ENCODE data around the gene ABCD4.

DNA sequence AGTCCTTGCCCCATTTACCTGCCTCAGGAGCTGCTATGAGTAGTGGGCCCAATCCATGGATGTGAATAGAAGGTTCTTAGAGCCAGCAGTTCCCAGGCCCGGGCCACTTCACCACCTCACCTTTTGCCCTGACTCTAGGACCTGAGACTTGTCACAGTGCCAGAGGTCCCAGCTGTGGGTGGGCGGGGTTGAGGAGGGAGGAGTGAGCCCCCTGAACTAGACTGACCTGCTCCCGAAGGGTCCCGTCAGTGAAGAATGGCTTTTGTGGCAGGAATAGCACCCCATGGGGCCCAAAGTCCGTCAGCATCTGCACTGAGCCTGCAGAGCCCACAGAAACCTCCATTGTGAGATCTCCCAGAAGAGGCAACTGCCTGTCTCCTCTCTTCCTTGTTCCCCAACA lies 12.9 kb downstream of the ABCD4 start:
- TF ChIP-seq, protein P1, sequence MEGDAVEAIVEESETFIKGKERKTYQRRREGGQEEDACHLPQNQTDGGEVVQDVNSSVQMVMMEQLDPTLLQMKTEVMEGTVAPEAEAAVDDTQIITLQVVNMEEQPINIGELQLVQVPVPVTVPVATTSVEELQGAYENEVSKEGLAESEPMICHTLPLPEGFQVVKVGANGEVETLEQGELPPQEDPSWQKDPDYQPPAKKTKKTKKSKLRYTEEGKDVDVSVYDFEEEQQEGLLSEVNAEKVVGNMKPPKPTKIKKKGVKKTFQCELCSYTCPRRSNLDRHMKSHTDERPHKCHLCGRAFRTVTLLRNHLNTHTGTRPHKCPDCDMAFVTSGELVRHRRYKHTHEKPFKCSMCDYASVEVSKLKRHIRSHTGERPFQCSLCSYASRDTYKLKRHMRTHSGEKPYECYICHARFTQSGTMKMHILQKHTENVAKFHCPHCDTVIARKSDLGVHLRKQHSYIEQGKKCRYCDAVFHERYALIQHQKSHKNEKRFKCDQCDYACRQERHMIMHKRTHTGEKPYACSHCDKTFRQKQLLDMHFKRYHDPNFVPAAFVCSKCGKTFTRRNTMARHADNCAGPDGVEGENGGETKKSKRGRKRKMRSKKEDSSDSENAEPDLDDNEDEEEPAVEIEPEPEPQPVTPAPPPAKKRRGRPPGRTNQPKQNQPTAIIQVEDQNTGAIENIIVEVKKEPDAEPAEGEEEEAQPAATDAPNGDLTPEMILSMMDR (conservative IDR thresholded peaks at IDR 0.05; ENCODE audit: low read depth in 2 of 2): no peak
- TF ChIP-seq EZH2phosphoT487 (IDR thresholded peaks at IDR 0.05; ENCODE audit: unreplicated experiment): no peak
- TF ChIP-seq EZH2 (IDR thresholded peaks at IDR 0.05; ENCODE audit: low read depth, unreplicated experiment): no peak
